Stimulated activated naive CD8-positive, alpha-beta T cell treated with anti-CD3 and anti-CD28 coated beads, Interleukin-15, Interleukin-2, amounts not matched to agents 100 ng/mL and 50 ng/mL, for 24 hours (primary cell): ENCODE data around the gene CRY2.
"Not testable (repeated sequence)": the region's sequence is repeated elsewhere in the genome, so short reads cannot be mapped to it uniquely, and the experiment has no call there.

ENCODE experiments used
- H3K27ac Mint-ChIP-seq: one replicate; pipeline ENCODE4 v1.8.0; 2021; ENCODE audit warnings: mild to moderate bottlenecking, mixed read lengths
- H3K27me3 Mint-ChIP-seq: one replicate; pipeline ENCODE4 v1.8.0; 2021; ENCODE audit warnings: mixed read lengths
- H3K36me3 Mint-ChIP-seq: one replicate; pipeline ENCODE4 v1.8.0; 2021; ENCODE audit warnings: low read depth, mixed read lengths
- H3K4me1 Mint-ChIP-seq: one replicate; pipeline ENCODE4 v1.8.0; 2021; ENCODE audit warnings: low read depth, mixed read lengths
- H3K4me3 Mint-ChIP-seq: one replicate; pipeline ENCODE4 v1.8.0; 2021; ENCODE audit warnings: mild to moderate bottlenecking, mixed read lengths
- H3K9me3 Mint-ChIP-seq: one replicate; pipeline ENCODE4 v1.8.0; 2021; ENCODE audit warnings: mixed read lengths

The CRY2 gene

DNA sequence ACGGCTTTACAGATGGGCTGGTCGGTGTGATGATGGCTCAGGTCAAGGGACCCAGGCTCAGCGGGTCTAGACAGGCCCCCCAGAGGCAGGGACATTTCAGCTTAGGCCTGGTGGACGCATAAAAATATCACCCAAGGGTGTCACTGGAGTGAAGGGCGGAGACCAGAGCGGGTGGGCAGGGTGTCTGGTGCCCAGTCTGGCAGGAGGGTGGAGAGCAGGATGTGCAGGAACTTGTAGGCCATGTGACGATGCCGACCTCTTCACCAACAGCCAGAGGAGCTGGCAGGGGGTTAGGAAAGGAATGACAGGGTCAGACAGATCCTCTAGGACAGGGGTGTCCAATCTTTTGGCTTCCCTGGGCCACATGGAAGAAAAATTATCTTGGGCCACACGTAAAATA is 42.7 kb downstream of the CRY2 start:
- Mint-ChIP-seq H3K9me3 (no peaks in the 10 kb centered on the region), H3K4me3 (no peak overlapping the region), H3K4me1 (peaks cover 4% of the 10 kb centered on the region), H3K27ac (no peak overlapping the region), H3K36me3 (no peaks in the 10 kb centered on the region), H3K27me3 (peaks cover 9% of the 10 kb centered on the region)

DNA sequence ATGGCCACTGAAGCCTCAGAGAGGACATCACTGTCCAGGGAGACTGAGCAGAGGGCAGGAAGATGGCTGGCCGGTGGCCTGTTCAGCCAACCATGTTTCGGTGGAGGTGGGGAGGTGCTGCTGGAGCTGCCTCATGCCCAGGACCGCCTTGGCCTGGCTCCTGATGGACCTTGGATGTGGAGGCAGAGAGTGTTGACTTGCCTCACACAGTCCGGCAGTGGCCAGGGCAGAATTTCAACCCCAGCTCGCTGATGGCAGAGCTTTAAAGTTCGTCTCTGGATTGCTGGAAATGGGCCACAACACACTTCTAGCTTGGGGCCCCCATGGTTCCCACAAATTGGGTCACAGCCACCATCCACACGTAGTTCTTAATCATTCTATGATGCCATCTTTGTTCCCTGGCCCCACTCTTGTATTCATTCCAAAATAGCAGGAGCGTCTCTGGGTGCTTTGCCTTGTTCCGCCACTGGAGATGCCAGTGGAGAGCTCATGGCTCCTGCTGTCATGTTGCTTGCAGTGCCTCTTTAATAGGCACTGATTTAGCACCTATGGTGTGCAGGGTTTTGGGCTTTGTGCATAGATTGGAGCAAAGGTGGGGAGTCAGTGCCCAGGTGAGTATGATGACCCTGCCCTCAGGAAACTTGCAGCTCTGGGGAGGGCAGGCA is 43.7 kb downstream of the CRY2 start:
- no peak overlapping the region for H3K4me3 Mint-ChIP-seq
- H3K9me3 Mint-ChIP-seq: no peaks in the 10 kb centered on the region
- H3K36me3 Mint-ChIP-seq: no peaks in the 10 kb centered on the region
- no peaks in the 10 kb centered on the region for H3K4me1 Mint-ChIP-seq
- H3K27me3 Mint-ChIP-seq: peaks cover 12% of the 10 kb centered on the region
- H3K27ac Mint-ChIP-seq: no peak overlapping the region

DNA sequence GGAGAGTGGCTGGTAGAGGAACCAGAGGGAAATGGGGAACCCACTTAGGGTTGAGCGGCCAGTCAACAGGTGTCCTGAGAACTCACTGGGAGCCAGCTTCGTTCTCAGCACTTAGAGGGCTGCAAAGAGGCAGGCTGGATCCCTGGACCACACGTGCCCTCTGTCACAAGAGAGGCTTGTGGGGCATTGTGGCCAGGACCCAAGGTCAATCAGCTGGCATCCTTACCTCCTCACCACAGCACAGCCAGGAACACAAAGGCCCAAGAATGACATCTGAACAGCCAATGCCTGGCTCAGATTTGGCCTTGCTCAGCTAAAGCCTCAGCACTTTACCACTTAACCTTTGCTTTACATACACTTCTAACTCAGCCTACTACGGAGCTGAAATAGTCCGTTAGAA is 45.6 kb downstream of the CRY2 start:
- H3K4me1 Mint-ChIP-seq: no peaks in the 10 kb centered on the region
- H3K36me3 Mint-ChIP-seq: no peaks in the 10 kb centered on the region
- no peak overlapping the region for H3K27ac Mint-ChIP-seq
- peaks cover 13% of the 10 kb centered on the region for H3K27me3 Mint-ChIP-seq
- no peaks in the 10 kb centered on the region for H3K9me3 Mint-ChIP-seq
- no peak overlapping the region for H3K4me3 Mint-ChIP-seq

GRCh38 chr11:45894555-45895247 is 47.4 kb downstream of the CRY2 start:
- H3K36me3 Mint-ChIP-seq: no peaks in the 10 kb centered on the region
- no peaks in the 10 kb centered on the region for H3K4me1 Mint-ChIP-seq
- no peak overlapping the region for H3K4me3 Mint-ChIP-seq
- no peak overlapping the region for H3K27ac Mint-ChIP-seq
- H3K9me3 Mint-ChIP-seq: no peaks in the 10 kb centered on the region
- H3K27me3 Mint-ChIP-seq: peaks cover 17% of the 10 kb centered on the region

- no peaks in the 10 kb centered on the region for H3K9me3 Mint-ChIP-seq
- H3K4me1 Mint-ChIP-seq: no peaks in the 10 kb centered on the region
- H3K4me3 Mint-ChIP-seq: no peak overlapping the region
- peaks cover 21% of the 10 kb centered on the region for H3K27me3 Mint-ChIP-seq
- no peak overlapping the region for H3K27ac Mint-ChIP-seq
- H3K36me3 Mint-ChIP-seq: no peaks in the 10 kb centered on the region
Measured at GRCh38 chr11:45895553-45896259, 48.4 kb downstream of the CRY2 start.

GRCh38 chr11:45896422-45896984 is 49.2 kb downstream of the CRY2 start:
- Mint-ChIP-seq H3K4me3 (no peak overlapping the region), H3K36me3 (no peaks in the 10 kb centered on the region), H3K27ac (no peak overlapping the region), H3K27me3 (peaks cover 22% of the 10 kb centered on the region), H3K4me1 (no peaks in the 10 kb centered on the region), H3K9me3 (no peaks in the 10 kb centered on the region)

DNA sequence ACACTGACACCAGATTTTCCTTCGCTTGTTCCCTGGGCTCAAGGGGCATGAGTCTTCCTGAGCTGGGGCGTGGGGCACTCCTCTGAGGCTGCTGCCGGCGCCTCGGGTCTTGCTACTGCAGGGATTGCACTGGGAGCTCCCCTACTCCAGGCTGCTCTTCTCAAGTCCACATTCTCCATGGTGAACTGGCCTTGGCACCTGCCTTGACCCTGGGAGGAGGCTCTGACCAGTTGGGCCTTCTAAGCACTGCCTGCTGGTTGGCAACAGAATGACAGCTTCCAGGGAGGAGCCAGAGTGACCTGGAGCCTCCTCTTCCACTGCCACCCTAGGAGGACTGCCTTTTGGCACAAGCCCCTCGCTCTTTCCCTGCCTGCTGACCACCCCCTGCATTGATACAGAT is 50.3 kb downstream of the CRY2 start:
- Mint-ChIP-seq H3K27me3 (peaks cover 22% of the 10 kb centered on the region), H3K9me3 (no peaks in the 10 kb centered on the region), H3K36me3 (no peaks in the 10 kb centered on the region), H3K27ac (no peak overlapping the region), H3K4me1 (no peaks in the 10 kb centered on the region), H3K4me3 (no peak overlapping the region)

DNA sequence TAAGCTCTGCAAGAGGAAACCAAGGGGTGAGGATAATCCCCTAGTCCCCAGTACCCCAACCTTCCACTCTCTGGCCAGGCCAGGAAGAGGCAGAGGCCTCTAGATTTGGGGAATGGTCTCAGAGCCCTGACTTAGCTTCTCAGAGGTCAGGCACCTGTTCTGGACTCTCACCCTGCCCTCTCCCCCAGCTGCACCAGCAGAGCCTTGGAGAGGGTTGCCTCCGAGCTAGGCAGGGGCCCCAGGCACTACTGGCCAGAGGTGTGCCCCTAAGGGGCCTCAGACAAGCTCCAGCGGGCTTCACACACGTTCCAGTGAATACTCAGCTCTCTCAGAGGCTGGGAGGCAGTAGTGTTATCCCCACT is 51.8 kb downstream of the CRY2 start:
- no peaks in the 10 kb centered on the region for H3K36me3 Mint-ChIP-seq
- H3K4me1 Mint-ChIP-seq: no peaks in the 10 kb centered on the region
- no peak overlapping the region for H3K27ac Mint-ChIP-seq
- peaks cover 18% of the 10 kb centered on the region for H3K27me3 Mint-ChIP-seq
- peak overlapping the region; percentile 49 for H3K4me3 Mint-ChIP-seq
- H3K9me3 Mint-ChIP-seq: no peaks in the 10 kb centered on the region

- Mint-ChIP-seq H3K4me3 (peak overlapping the region; percentile 49), H3K27me3 (peaks cover 16% of the 10 kb centered on the region), H3K4me1 (no peaks in the 10 kb centered on the region), H3K27ac (no peak overlapping the region), H3K9me3 (no peaks in the 10 kb centered on the region), H3K36me3 (no peaks in the 10 kb centered on the region)
Measured at GRCh38 chr11:45899448-45900174, 52.3 kb downstream of the CRY2 start.

DNA sequence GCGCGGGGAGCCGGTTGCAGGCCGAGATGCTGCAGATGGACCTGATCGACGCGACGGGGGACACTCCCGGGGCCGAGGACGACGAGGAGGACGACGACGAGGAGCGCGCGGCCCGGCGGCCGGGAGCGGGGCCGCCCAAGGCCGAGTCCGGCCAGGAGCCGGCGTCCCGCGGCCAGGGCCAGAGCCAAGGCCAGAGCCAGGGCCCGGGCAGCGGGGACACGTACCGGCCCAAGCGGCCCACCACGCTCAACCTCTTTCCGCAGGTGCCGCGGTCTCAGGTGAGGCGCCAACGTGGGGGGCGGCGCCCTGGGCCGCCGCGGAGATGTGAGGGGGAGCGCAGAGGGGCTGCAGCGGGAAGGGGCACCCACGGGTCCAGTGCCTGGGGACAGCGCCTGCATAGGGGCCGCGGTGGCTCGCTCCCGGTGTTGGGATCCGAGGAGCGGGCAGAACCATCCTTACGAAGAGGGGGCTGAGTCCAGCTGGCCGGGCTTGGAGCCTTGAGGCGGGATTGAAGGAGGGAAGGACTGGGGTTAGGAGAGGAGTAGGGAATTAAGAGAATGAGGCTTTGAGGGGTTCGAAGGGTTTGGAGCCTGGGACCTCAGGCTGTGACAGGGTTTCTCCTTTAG is 53.0 kb downstream of the CRY2 start:
- H3K36me3 Mint-ChIP-seq: not testable (repeated sequence)
- Mint-ChIP-seq H3K27me3 (peaks cover 10% of the 10 kb centered on the region), H3K27ac (peak overlapping the region; percentile 28)

GRCh38 chr11:45900916-45901617 is 53.8 kb downstream of the CRY2 start:
- Mint-ChIP-seq H3K9me3 (no peaks in the 10 kb centered on the region), H3K36me3 (no peaks in the 10 kb centered on the region), H3K27me3 (peaks cover 10% of the 10 kb centered on the region), H3K4me1 (no peaks in the 10 kb centered on the region), H3K4me3 (no peak overlapping the region), H3K27ac (no peak overlapping the region)

More for the DNA sequence above, 53.0 kb downstream of the CRY2 start:
- H3K9me3 Mint-ChIP-seq, H3K4me1 Mint-ChIP-seq: not testable (repeated sequence)
- peak overlapping the region; percentile 43 for H3K4me3 Mint-ChIP-seq

DNA sequence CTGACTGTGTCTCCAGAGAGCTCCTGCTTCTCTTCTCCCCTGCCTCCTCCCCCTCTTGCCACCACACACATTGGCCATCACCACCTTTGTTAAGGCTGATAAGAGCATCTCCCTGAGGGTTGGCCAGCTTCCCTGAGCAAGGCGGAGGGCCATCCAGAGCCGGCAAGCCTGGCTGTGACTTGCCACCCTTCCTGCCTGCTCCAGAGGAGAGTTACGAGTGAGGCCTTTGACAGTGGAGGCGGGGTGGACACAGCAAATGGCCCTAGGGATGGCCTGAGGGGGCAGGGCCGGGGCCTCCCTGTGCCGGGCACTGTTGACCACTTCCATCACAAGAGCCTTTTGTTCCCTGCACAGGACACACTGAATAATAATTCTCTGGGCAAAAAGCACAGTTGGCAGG is 54.4 kb downstream of the CRY2 start:
- no peak overlapping the region for H3K27ac Mint-ChIP-seq
- H3K4me3 Mint-ChIP-seq: no peak overlapping the region
- H3K4me1 Mint-ChIP-seq: peaks cover 4% of the 10 kb centered on the region
- H3K36me3 Mint-ChIP-seq: no peaks in the 10 kb centered on the region
- H3K9me3 Mint-ChIP-seq: no peaks in the 10 kb centered on the region
- H3K27me3 Mint-ChIP-seq: peaks cover 10% of the 10 kb centered on the region

GRCh38 chr11:45902452-45903380 is 55.4 kb downstream of the CRY2 start:
- no peak overlapping the region for H3K27ac Mint-ChIP-seq
- peaks cover 10% of the 10 kb centered on the region for H3K27me3 Mint-ChIP-seq
- no peaks in the 10 kb centered on the region for H3K9me3 Mint-ChIP-seq
- H3K36me3 Mint-ChIP-seq: no peaks in the 10 kb centered on the region
- peaks cover 7% of the 10 kb centered on the region for H3K4me1 Mint-ChIP-seq
- no peak overlapping the region for H3K4me3 Mint-ChIP-seq
